Activated naive CD4-positive, alpha-beta T cell treated with anti-CD3 and anti-CD28 coated beads, Interleukin-2, amount 50 U/mL, for 72 hours (primary cell): ENCODE measurements around the gene DNM3. TPM values are rescaled to one million over a fixed set of nuclear protein-coding genes. Genes with fewer than 3 reads are reported as not detected.

Experiments used
- ATAC-seq, 2 donors: fragments of 150-1000 bp; cut with Tn5 transposase; 2 replicates each; pipeline ENCODE4 v1.10.0; 2021; ENCODE audit warnings: mild to moderate bottlenecking in 2 of 2, moderate library complexity in 2 of 2
- DNase-seq, 2 donors: peaks; one replicate each; pipeline ENCODE4 v3.0.0; 2021 to 2022; ENCODE audit warnings: low spot score in 2 of 2
- H3K27ac Mint-ChIP-seq, 2 donors: one replicate each; pipeline ENCODE4 v1.8.0; 2022; ENCODE audit warnings: mild to moderate bottlenecking in 2 of 2, mixed read lengths in 2 of 2
- H3K36me3 Mint-ChIP-seq, 2 donors: one replicate each; pipeline ENCODE4 v1.8.0; 2022; ENCODE audit warnings: mixed read lengths in 2 of 2
- H3K9me3 Mint-ChIP-seq, 2 donors: one replicate each; pipeline ENCODE4 v1.8.0; 2022; ENCODE audit warnings: mixed read lengths in 2 of 2
- total RNA-seq, 2 donors: library from RNA; stranded (reverse); gene quantifications; one replicate each; pipeline ENCODE4 v1.2.3, GENCODE V29; 2022

Gene DNM3
- total RNA-seq, 2 donors from 2014 or later, result 2.6 to 4.5 TPM

DNA sequence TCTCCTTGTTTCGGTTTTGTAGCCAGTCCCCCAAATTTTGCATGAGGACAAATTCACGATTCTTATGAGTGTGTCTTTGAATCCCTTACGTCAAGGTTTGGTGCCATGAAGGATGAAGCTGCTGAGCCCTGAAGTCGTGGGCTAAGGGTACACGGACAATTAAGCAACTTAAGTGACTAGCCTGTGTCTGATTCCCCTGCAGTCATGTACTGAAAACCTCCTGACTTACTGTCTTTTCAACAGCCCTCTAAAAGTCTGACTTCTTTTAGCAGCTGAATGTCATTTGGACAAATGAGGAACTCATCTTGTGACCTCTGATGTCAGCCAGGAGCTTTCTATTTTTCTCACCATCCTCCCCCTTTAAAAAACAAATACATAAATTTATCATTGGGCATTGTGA is 552.1 kb downstream of the DNM3 start:
- ATAC-seq, result peak in 1 of 2 donors; percentile 14
- no peaks in the 10 kb centered on the region for H3K36me3 Mint-ChIP-seq
- H3K27ac Mint-ChIP-seq, result peak overlapping the region in 1 of 2 donors; percentile 73
- DNase-seq, result no peak
- peaks cover 0 to 5% of the 10 kb centered on the region in 2 donors for H3K9me3 Mint-ChIP-seq

DNA sequence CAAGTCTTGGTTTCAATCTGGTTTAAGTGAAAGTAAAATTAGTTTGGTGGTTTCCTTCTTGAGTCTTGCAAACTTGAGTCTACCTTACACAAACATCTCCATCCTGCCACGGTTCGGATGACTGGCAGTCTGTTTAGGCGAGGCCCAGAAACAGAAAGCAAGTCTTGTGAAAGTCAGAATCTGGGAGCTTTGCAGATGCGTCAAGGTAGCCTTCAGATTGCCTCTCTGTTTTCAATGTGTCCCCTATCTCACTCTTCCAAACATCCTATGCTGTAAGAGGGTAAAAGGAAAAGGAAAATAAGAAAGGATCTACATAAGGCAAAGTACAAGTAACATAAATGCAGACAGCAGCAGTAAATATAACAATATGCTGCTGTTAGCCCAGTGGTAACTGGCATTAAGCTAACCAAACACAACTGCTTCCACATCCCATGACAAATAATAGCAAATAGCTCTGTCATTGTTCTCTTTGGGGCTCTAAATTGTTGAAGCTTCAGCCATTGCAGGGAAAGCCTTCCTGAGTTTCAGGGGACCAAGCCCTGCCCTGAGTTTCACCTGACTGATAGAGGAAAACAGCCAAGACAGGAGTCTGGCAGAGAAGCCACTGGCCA is 552.9 kb downstream of the DNM3 start:
- peak overlapping the region; percentile 38 to 73 for H3K27ac Mint-ChIP-seq
- H3K36me3 Mint-ChIP-seq, result no peaks in the 10 kb centered on the region
- H3K9me3 Mint-ChIP-seq, result peaks cover 0 to 5% of the 10 kb centered on the region in 2 donors
- DNase-seq, result peak; percentile 58 to 61
- ATAC-seq, result peak; percentile 92 to 96

DNA sequence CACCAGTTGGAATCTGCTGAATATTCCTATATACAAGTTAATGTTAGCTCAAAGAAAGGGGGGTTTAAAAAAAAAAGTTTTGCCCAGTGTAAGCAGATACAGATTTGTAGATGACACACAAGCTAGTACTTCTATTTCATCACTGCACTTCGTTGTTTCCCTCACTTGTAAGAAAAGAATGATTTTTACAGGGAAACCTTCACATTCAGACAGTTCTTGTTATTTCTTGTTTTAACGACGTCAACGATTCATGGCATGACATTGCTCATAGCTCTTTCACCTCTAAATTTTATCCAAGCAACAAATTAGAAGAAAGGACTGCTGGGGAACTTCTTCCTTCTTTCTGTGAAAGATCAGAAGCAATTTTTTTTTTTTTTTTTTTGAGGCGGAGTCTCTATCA is 553.5 kb downstream of the DNM3 start:
- Mint-ChIP-seq H3K27ac (peak overlapping the region; percentile 73 to 79), H3K9me3 (peaks cover 0 to 5% of the 10 kb centered on the region in 2 donors), H3K36me3 (no peaks in the 10 kb centered on the region)
- DNase-seq (no peak), ATAC-seq (peak; percentile 19 to 25)

DNA sequence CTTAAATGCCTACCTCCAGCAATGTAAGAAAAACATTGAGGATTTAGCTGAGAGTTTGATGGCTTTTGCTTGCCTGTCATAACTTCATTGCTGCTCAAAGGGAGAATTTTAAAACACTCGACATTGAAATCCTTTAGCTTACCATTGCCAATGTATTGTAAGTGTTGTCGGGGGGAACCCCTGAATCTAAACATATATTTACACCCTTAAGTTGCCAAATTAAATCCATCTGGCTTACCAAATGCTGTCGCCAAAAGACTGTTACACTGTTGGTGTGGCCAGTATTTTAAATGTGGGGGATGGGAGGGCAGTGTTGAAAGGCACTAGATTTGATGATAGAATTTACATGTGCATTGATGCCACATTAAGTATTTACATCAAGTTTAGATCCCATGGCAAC is 554.3 kb downstream of the DNM3 start:
- Mint-ChIP-seq H3K9me3 (peaks cover 0 to 5% of the 10 kb centered on the region in 2 donors), H3K27ac (peak overlapping the region in 1 of 2 donors; percentile 73), H3K36me3 (no peaks in the 10 kb centered on the region)
- DNase-seq (no peak), ATAC-seq (no peak)

DNA sequence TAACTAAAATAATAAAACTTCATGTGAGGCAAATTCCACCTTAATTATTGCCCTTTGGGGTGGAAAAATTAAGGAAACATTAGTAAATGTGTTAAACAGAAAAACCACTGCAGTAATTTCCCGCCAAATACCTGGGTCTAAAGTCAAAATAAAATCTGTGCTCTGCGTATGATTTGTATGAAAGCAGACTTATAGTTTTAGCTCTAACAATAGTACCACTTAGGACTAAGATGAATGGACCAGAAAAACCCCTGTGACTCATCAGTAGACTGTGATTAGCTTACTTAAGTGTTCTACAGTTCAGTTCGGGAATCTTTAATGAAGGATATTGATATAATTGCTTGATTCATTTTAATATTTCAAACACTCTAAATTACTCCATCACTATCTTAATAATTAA is 555.9 kb downstream of the DNM3 start:
- Mint-ChIP-seq H3K9me3 (peaks cover 0 to 5% of the 10 kb centered on the region in 2 donors), H3K27ac (no peak overlapping the region), H3K36me3 (no peaks in the 10 kb centered on the region)
- DNase-seq (no peak), ATAC-seq (peak; percentile 65 to 67)

DNA sequence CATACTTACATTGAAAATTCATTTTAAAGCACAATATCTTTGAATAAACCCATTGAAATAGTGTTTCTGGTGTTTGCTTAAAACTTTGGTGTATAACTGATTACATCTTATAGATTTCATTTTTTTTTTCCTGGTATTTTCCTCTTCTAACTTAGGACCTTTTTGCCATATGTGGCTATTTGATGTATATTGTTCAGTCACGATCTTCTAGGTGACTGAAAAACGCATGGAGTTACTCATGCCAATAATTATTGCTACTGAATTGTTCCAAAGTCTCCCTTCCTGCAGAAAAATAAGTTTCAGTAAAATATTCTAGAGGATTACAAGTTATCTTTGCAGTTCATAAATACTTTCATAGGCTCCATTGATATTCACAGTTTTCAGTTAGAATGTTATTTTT is 556.3 kb downstream of the DNM3 start:
- Mint-ChIP-seq H3K36me3 (no peaks in the 10 kb centered on the region), H3K9me3 (peaks cover 0 to 5% of the 10 kb centered on the region in 2 donors), H3K27ac (no peak overlapping the region)
- DNase-seq (no peak), ATAC-seq (no peak)

DNA sequence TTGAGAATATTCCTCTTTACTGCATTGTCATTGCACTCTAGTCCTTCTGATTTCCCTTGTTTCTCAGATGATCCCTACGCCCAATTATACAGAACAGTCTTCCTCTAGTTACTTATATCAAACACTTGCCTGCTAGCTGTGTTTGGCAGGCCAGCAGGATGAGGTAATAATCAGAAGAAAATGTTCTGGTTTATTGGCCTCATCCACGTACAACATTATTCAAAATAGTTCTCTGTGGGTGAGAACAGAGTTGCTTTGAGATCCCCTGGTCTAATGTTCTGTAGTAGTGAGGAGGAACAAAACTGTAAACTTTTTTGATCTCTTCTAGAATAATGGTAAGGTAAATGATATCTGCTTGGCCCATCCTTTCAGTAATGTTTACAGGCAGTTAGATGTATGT is 556.9 kb downstream of the DNM3 start:
- ATAC-seq (no peak), DNase-seq (no peak)
- peaks cover 0 to 2% of the 10 kb centered on the region in 2 donors for H3K9me3 Mint-ChIP-seq
- no peak overlapping the region for H3K27ac Mint-ChIP-seq
- H3K36me3 Mint-ChIP-seq, result no peaks in the 10 kb centered on the region

DNA sequence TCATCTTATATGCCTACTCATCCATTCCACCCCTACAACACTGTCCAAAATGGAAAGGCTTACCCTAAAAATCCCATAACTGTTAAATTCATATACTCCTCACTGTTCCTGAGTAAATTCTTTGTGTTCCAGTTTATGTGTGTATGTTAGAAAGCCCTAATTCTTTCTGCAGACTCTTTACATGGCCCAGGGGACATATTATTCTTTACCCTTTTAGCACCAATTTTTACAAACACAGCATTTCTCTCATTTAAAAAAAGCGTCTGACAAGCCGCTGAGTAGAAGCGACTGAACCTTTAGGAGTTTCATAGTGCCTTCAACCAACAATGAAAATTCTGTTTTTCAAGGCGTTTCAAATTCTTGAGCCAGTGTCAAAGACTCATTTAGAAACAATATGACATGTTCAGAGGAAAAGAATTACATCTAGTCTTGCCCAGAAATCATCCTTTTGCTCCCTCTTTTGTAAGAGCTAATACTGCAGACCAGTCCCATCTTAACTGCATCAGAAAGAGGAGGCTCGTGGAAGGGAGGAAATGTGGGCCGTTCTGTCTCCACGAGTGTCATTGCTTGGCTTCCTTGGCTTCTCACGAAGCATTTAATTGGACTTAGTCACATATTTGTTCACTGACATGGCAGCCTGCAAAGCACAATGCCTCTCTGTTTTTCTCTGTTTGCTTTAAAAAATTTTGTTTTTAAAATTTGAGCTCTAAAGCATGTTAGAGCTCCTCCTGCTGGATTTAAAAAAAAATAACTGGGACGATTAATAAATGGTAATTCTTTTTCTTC is 557.9 kb downstream of the DNM3 start:
- Mint-ChIP-seq H3K27ac (peak overlapping the region in 1 of 2 donors; percentile 79), H3K36me3 (no peaks in the 10 kb centered on the region), H3K9me3 (no peaks in the 10 kb centered on the region)
- peak; percentile 39 to 54 for ATAC-seq
- DNase-seq, result peak in 1 of 2 donors; percentile 20

DNA sequence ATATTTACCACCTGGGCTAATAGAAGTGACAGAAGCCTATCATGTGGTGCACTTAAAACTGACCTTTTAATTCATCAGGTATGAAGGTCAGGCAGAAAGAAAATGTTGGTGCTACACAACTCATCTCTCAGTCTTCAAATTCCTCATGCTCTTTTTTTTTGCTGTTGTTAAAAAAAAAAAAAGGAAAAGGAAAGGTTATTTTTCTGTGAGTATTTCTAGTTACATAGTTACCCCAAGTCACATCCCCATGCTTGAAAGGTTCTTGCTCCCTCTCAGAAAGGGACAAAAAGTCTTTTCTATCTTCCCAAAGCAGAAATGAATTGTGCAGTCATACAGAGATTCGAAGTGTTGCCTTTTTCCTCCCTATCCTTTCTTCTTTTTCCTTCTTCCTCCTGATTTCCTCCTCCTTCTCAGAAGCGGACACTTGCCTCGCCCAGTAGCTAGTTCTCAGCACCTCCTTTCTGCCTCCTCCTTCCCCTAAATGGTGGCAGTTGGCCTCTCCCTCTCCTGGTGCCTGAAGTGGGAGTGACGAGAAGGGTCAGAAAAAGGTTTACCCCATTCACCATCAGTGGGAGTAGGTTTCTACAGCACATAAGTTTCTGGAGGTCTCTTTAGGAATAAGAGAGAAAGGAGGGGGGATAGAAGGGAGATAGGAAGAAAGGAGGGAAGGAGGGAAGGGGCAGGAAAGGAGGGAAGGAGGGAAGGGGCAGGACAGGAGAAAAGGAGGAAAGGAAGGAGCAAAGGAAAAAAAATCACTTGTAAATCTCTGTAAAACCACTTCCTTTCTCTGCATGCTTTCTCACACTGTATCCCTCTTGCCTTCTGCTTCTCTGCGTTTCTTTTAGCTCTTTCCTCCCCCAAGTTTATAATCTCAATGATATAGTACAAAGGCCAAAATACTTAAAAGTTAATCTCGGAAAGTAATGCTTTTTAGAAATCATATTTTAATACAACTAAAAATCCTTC is 558.7 kb downstream of the DNM3 start:
- DNase-seq (no peak), ATAC-seq (no peak)
- no peaks in the 10 kb centered on the region for H3K36me3 Mint-ChIP-seq
- H3K27ac Mint-ChIP-seq, result peak overlapping the region in 1 of 2 donors; percentile 79
- H3K9me3 Mint-ChIP-seq, result no peaks in the 10 kb centered on the region

DNA sequence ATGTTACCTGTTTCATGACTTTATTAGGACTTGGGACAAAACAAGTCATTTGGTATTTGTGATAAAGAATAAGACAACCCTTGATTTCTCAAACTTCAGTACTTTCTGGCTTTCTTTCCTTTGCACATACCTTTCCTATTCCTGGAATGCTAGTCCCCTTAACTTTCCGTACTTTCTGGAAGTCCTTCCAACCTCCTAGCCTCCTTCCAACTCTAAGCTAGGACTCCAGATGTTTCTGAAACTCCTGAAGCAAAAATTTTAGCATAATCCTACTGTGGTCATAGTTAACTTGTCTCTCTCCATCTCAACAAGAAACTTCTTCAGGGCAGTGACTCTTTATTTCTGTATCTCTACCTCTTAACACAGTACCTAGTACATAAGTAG is 559.4 kb downstream of the DNM3 start:
- Mint-ChIP-seq H3K36me3 (no peaks in the 10 kb centered on the region), H3K9me3 (no peaks in the 10 kb centered on the region), H3K27ac (peak overlapping the region in 1 of 2 donors; percentile 79)
- ATAC-seq, result no peak
- no peak for DNase-seq

DNA sequence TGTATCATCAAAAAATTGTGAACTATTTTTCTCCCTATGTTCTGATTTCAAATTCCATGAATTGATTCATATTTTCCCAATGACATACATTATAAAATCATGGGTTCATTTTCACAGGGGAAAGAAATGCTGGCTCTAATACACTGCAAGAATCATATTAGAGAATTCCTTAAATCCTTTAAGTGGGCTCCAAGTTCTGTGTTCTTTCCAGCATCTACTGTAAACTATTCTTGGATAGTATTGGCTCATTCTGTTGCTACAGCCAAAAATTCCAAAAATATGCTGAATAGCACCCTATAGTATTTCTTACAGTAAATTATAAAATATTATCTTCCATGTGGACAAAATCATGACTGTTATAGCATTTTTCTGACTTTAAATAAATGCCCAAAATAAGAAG is 560.2 kb downstream of the DNM3 start:
- ATAC-seq, result no peak
- DNase-seq, result no peak
- H3K9me3 Mint-ChIP-seq, result no peaks in the 10 kb centered on the region

DNA sequence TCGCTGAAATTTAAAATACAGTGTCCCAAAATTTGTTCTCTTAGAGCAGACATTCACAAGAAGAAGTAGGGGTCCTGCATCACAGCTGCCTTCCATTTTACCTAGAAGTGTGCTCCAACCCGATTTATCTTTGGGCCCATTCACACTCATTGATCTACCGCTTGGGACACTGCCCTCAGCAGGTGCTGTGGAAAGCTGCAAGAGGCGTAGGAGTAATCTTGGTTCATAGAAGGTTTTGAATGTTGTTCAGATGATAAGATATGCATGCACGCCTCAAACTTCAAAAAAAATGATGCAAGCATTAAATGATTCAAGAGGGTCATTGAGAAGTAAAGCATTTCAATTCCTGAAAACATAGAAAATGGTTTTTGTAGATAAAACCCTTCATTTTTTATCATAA is 560.6 kb downstream of the DNM3 start:
- no peak for DNase-seq
- Mint-ChIP-seq H3K27ac (no peak overlapping the region), H3K9me3 (no peaks in the 10 kb centered on the region), H3K36me3 (no peaks in the 10 kb centered on the region)
- ATAC-seq, result no peak

More for the DNA sequence above, 560.2 kb downstream of the DNM3 start:
- no peaks in the 10 kb centered on the region for H3K36me3 Mint-ChIP-seq
- no peak overlapping the region for H3K27ac Mint-ChIP-seq

DNA sequence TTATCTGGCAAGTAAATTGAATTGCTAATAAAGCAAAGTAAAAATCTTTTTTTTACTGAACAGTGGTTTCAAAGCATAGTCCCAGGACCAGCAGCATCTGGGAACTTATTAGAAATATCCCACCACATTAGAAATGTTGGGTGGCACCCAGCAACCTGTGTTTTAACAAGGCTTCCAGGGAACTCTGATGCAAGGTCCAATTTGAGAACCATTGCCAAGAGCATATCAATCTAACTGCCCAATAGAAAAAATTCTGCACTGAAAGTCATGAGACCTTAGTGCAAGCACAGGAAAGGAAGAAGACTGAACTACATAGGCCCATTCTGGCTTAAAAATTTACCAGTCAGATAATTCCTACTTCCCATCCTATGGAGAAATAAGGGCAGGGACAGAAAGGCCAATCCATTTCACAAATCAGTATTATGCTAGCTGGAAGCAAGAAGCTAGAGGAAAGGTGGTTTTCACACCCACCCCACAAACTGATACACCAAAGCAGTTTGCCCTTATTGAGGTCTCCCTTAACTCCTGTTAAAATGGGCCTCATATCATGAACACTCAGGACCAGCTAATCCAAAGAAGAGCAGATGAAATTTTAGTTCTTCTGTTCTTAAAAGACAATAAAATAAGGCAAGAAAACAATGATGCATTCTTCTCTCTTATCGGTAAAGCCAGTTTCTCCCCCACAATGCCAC is 561.7 kb downstream of the DNM3 start:
- Mint-ChIP-seq H3K36me3 (no peaks in the 10 kb centered on the region), H3K27ac (no peak overlapping the region)
- ATAC-seq, result no peak

DNA sequence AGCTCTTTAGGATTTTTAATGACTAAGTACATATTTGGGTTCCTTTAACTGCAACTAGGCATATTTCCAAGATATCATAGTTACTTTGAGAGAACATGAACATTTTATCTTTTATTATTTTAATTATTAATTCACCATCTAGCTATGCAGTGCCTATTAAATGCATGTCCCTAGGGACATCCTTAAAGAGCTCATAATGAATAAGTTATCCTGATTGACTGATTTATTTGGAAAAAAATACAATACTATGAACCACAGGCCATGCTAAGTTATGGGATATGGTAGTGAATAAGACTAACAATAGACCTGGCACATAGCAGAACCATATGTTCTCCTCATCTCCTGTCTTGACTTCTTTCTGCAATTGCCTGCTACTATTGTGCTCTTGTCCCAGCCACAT is 562.8 kb downstream of the DNM3 start:
- DNase-seq, result no peak
- H3K27ac Mint-ChIP-seq, result no peak overlapping the region
- H3K36me3 Mint-ChIP-seq, result no peaks in the 10 kb centered on the region
- no peak for ATAC-seq
- H3K9me3 Mint-ChIP-seq, result no peaks in the 10 kb centered on the region

More for the DNA sequence above, 561.7 kb downstream of the DNM3 start:
- DNase-seq, result no peak
- H3K9me3 Mint-ChIP-seq, result no peaks in the 10 kb centered on the region

DNA sequence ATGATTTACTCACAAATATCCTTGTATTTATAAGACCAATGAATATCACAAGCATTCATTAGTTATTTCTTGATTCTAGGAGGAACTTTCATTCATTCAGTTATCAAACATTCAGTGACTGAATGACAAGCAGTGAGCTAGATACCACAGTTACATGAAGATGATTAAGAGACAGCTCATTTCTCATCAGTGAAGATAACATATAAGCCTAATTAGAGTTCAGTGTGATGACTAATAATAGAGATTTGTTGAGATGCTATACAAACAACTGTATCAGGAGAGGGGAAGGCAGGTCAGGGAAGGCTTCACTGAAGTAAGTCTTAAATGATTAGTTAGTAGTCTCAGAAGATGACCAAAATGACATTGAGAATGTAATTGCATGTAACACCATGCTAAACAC is 564.6 kb downstream of the DNM3 start:
- ATAC-seq, result peak in 1 of 2 donors; percentile 71
- no peaks in the 10 kb centered on the region for H3K36me3 Mint-ChIP-seq
- DNase-seq, result no peak
- H3K27ac Mint-ChIP-seq, result no peak overlapping the region
- H3K9me3 Mint-ChIP-seq, result no peaks in the 10 kb centered on the region

DNA sequence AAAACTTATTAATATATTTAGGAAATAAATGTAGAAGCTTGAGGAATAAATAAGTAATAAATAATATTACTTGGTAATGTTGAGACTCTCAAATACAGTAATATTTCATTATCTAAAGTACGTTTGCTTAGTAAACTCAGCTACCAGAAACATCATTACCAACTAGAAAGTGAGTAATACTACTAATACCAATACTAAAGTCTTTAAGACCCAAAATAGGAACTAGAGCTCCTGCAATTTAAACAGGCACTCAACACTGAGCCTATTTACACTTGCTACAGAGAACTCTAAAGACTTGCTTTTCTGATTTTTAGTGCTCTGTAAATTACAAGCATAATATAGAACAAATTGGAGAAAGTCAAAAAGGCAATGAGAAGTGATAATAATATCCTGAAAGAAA is 565.7 kb downstream of the DNM3 start:
- ATAC-seq, result no peak
- DNase-seq, result no peak
- Mint-ChIP-seq H3K27ac (no peak overlapping the region), H3K9me3 (no peaks in the 10 kb centered on the region), H3K36me3 (no peaks in the 10 kb centered on the region)
